ENCODE results near the gene TLCD5.

DNA sequence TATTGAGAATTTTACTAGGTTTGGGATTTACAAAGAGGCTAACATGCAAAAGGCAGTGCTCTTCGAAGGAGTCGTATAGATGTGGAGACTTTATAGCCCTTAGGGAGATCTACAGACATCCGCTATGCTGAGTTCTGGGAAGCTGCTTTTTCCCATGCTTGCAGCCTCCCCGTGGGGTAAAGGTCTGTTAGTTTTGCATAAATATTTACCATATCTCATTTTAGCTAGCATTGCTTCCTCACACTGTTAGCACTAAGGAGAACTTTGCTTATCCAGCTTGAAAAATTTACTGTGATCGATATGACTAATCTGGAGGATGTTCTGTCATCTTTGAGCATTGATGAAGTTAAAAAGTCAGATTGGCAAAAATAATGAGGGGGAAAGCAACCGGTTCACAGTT is 29.7 kb downstream of the TLCD5 start:
- TF ChIP-seq, protein P1, sequence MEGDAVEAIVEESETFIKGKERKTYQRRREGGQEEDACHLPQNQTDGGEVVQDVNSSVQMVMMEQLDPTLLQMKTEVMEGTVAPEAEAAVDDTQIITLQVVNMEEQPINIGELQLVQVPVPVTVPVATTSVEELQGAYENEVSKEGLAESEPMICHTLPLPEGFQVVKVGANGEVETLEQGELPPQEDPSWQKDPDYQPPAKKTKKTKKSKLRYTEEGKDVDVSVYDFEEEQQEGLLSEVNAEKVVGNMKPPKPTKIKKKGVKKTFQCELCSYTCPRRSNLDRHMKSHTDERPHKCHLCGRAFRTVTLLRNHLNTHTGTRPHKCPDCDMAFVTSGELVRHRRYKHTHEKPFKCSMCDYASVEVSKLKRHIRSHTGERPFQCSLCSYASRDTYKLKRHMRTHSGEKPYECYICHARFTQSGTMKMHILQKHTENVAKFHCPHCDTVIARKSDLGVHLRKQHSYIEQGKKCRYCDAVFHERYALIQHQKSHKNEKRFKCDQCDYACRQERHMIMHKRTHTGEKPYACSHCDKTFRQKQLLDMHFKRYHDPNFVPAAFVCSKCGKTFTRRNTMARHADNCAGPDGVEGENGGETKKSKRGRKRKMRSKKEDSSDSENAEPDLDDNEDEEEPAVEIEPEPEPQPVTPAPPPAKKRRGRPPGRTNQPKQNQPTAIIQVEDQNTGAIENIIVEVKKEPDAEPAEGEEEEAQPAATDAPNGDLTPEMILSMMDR (IDR thresholded peaks at IDR 0.05): no peak
- TF ChIP-seq POLR2A (IDR thresholded peaks at IDR 0.05) (no peak), EP300 (IDR thresholded peaks at IDR 0.05) (no peak)
